NOMO-1 (cell line): ENCODE results near the gene PLA2G4A.

Source experiments
- DNase-seq, 2 experiments: peaks; one replicate each; lab custom pipeline; 2025; ENCODE audit not compliant: unreplicated experiment in 2 of 2; lab: John Stamatoyannopoulos, UW

PLA2G4A gene

DNA sequence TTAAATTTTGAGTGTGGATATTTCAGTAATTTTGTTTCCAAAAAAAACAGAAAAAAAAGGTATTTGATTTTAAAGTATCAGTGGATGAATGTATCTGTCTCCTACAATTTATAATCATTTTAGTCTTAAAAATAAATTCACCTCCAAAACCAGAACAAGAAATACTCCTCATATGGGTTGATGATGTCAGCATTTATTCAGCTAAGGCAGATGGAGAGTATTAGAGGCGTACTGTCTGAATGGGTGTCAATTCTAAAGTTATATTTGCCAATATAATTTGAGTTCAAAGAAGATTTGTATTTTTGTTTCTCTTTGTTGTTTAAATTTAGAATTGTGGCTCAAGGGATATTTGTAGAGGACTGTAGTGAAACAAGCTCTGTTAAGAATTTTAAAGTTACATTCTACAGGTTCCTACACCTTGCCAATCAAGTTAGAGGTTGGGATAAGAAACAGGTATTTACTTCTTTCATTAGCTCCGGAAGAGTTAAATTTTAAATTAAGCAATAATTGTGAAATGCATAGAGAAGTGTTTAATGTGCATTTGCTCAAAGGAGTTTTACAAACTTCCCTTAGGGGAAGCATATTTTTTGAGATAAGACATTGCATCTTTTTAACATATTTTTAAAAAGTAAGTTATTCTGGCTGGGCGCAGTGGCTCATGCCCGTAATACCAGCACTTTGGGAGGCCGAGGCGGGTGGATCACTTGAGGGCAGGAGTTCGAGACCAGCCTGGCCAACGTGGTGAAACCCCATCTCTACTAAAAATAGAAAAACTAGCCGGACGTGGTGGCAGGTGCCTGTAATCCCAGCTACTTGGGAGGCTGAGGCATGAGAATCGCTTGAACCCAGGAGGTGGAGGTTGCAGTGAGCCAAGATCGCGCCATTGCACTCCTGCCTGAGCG is 1.2 kb downstream of the PLA2G4A start:
- peak in 1 of 2 experiments; percentile 66 for DNase-seq

DNA sequence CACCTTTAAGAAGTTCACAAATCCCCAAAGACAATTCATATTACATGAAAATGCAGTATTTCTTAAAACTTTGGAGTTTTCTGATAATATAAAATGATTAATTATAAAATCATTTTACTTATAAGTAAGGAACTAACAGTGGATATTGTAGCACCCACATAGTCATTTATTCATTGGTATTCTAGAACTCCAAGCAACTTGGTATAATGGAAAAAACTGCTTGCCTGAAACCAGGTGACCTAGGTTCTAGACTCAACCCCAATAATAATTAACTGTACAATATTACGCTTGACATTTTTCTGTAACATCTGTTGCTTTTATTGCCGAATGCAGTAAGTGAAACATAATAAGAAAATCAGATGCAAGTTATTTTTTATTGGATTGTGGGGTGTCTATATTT is 2.4 kb downstream of the PLA2G4A start:
- DNase-seq: no peak

DNA sequence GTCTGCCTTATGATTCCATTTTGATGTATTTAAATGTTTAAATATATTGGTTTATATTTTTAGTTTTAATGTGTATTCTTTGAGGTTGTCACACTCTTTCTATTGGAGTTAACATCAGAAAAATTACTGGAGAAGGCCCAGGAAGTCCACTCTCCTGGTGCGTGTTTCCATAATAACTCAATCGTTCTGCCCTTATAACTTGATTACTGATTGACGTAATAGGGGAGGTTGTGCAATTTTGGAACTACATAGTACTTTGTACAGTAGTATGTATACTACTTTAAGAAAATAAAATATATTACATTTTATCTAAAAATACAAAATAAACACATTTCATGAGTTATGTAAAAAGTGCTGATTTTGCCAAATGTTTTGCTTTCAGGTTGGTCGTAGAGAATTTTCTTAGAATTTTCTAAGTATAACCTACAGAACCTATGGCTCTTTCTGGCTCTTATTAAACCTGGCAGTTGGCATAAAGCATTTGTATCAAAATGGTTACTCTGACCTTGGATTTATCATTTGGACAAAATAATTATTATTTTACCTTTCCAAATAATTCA is 5.7 kb downstream of the PLA2G4A start:
- no peak for DNase-seq

DNA sequence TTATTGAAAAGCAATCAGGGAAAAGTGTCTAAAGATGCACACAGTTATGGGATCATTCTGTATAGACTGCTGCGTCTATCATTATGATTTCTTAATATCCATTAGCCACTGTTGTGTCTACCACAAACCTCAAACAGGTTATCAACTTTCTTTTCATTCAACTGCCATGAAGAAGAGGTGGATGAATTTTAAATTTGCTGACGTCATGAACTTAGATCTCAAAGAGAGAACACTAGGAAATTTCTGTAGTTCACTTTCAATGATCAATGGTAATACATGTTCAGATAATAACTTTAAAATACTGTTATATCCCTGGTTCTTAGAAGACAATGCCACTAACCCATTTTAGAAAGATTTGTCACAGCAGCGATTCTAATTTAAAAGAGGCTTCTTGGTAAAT is 6.7 kb downstream of the PLA2G4A start:
- DNase-seq: no peak

DNA sequence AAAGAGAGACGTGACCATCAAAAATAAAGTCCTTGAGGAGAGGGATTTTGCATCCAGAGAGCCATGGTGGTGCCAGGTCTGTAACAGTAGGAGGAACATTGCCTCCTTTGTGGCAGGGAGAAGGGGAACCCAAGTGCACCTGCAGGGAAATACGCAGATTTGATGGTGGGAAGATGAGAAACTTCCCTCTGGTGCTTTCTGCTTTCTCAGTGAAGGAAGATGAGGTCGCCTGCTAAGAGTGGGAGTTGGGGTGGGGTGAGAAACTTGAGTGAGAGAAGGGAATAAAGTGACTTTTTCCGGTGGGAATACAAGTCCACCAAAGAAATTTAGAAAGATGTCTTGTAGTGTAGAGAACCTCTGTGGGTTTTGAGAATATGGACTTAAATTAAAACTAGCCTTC is 9.1 kb downstream of the PLA2G4A start:
- DNase-seq: no peak

DNA sequence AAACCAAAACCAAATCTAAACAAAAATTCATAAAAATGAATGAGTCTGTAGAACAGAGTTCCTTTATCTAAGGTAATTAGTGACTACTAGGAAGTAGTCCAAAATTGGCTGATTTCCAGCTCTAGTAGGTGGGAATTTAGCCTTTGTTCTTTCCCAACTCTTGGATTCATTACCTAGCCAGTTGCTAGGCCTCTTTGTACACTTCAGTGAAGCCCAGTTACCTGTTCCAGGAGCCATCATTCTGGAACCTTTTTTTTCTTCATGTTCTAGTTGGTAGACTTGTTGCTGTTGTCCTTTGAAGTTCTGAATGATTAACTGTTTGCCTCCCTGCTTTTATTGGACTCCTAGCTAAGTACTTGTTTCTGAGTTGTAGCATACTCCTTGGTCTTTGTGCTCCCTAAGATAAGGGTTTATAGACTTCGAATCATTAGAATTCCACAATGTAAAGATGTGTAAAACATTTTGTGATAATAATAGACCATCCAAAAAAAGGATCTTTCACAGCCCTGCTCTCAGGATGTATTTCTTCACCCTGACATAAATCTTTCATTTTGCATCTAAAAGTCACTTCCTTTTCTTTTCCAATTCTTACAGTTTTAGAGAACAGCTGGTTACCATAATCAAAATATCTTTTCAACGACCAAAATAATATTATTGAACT is 9.8 kb downstream of the PLA2G4A start:
- DNase-seq: peak; percentile 47 to 93

DNA sequence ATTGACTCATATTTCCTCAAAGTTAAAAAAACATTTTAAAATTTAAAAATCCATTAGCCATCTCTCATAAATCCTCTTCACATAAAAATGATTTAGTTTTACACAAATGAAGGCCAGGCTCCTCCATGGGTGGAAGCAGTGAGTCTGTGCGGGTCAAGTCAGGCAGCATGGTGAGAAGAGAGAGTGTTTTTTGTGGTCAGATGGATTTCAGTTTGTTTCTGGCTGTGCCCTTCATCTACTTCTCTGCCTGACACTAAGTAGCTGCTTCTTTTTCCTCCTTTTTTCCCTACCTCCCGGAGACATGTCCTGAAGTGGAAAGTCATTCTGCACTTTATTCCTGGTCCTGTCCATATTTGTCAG is 10.3 kb downstream of the PLA2G4A start:
- DNase-seq: peak; percentile 48 to 93

DNA sequence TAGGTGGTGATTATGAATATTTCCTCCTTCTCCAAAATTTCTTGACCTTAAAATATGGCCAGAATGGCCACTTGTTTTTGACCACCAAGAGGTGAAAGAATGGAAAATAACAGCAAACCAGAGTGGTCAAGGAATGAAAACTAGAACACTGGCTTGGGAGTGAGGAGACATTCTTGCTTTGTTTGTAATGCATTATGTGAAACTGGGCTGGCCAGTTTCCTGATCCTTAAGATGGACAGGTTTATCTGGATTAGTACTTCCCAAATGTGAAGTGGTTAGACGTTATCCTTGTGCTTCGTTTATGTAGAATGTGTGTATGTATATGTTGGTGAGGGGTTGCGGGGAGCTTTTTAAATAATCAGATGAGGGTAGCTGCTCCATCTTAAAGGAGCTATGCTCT is 12.8 kb downstream of the PLA2G4A start:
- DNase-seq: no peak

DNA sequence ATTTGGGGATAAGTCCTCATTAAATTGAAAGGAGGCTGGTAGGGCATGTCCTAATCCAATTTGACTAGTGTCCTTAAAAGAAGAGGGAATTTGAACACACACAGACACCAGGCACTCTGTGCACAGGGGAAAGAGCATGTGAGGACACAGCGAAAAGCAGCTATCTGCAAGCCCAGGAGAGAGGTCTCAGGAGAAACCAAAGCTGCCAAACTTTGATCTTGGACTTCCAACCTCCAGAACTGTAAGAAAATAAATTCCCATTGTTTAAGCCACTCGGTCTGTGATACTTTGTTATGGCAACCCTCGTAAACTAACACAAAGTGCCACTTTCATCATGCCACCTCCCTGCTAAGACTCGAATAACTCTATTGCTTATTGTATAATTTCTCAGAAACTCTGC is 13.8 kb downstream of the PLA2G4A start:
- DNase-seq: no peak

DNA sequence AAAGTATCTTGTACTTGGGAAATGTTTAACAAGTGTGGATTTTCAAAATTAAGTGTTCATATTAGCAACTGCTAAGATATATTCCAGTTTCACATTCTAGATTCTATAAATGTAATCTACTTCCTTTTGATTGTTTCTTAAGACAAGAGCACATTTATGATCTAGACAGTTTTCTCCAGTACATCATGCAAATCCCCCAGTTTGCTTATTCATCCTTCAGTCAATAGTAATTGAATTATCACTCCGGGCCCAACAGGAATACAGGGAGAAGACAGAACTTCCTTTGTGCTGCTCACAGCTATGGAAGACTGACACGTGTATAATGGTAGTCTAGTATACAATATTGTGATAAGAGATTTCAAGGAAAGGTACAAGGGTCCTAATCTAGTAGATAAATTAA is 14.5 kb downstream of the PLA2G4A start:
- DNase-seq: no peak

DNA sequence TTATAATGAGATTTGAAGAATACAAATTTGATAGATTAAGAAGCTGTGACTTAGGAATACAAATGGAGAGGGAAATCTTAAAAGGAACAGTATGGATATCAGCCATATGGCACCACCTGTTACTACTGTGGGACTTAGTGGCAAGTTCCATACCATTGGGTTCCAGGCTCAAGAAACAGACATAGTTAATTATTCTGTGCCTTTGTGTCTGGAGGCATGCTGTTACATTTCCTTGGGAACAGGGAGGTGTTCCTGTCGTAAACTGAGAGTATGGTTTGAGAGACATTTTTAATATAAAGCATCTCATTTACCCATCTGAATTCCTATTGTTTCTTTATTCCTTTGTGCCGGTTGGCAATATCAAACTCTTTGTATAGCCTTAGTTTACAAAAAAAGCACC is 15.2 kb downstream of the PLA2G4A start:
- no peak for DNase-seq

DNA sequence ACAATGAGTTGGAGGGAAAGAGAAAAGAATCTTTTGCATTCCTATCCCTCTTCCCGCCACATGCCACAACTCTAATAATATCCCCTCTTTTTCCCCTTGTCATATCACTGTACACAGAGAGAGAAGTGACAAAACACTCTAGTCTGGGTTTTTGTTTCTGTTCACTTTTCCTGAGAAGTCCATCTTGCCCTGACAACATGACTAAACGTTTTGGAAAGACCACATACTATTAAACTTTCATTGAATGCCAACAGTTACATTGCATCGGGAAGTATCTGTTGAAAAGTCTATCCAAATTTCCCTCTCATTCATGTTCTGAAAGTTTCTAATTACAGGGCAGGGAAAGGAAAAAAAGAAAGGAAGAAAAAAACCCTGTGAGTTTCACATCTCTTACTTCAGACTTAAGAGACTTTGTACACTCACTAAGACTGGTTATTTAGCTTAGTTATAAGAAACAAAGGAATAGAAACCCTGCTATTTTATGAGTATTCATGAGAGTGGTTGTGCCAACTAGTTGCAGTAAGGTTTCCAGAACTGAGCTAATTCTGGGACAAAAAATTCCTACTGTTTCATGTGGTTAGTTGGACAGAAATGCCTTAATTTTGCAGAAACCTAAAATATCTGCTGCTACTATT is 16.9 kb downstream of the PLA2G4A start:
- DNase-seq: peak in 1 of 2 experiments; percentile 35

DNA sequence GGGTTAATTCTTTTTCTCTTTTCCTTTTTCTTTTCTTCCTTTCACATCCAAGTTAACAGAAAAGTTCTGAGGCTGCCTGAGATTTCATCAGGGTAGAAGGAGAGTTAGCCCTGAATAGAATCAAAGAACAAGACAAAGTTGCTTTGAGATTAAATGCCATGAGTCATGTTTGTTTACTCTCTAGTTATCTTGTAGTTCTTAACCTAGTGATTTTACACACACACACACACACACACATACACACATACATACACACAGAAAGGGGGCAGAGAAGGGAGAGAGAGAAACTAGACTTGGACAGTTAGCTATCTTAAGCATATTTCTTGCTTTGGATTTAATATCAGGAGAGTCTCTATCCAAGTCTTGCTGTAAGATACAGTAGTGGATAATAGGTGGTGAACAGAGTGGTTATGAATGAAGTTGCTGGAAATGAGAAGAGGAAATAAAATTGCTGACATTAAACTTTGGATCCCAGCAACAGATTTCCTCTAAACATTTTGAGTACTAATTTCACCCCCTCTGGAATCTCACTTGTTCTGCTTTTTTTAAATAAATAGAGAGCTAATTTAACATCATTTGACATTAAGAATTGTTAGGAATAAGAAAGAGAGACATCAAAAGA is 19.9 kb downstream of the PLA2G4A start:
- DNase-seq: no peak

DNA sequence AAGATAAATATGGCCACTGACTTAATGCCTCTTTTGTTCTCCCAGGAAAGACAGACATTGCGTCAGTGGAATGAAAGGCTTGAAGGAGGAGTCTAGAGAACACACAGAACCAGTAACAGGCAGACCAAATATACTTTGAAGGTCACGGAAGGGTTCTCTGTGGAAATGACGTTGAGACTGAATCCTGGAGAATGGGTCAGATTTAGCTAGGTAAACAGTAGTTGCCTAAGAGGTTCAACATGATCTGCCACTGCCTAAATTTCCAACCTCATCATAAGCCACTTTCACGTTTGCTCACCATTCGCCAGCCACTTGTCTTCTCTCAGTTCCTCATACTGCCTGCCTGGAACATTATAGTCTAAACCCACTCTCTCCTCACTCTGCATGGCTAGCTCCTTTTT is 20.5 kb downstream of the PLA2G4A start:
- DNase-seq: peak; percentile 81 to 90

DNA sequence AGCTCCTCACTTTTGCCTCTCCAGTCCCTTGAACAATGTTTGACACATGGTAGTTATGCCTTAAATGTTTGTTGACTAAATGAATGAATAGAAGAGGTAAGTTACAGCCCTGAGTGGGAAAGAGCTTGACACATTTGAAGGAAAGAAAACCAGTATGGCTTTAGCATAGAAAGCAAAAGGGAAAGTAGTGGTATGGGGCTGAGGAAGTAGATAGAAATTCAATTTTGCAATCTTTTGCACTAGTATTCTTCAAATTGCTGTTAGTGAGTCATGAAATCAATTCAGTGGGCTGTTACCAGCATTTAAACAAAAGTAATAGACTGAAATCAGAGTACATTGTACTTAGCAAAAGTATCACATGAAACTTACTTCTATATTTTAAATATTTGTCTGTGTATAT is 21.1 kb downstream of the PLA2G4A start:
- DNase-seq: peak; percentile 85 to 91

DNA sequence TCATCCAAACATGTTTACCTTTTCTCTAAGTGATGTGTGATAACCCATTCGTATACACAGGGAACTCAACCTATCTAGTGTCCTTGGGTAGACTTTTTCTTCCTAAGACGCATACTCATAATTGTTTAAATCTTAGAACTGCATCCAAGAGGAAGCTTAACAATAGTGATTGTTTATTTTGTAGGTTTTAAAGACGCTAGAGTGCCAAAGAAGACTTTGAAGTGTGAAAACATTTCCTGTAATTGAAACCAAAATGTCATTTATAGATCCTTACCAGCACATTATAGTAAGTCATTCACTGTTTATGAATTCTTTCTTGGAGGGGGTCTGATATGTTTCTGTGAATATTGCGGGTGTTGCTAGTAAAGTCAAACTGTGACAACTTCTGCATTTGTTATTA is 25.4 kb downstream of the PLA2G4A start:
- DNase-seq: no peak

DNA sequence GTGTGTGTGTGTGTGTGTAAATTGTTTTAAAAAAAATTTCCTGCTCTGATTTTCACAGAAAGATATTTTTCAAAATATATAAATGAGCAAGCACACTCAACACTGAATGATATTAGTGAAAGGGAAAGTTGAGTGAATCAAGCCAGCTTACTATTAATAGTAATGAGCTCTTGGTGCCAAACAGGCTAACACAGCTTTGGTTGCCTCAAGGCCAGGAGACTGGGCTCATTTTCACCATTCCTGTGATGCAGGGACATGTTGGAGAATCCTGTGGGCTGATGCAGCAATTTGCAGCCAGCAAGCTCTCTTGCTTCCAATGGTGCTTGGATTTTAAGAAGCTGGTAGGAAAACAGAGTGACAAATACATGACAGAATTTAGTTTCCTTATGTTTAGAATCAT is 30.2 kb downstream of the PLA2G4A start:
- DNase-seq: no peak

DNA sequence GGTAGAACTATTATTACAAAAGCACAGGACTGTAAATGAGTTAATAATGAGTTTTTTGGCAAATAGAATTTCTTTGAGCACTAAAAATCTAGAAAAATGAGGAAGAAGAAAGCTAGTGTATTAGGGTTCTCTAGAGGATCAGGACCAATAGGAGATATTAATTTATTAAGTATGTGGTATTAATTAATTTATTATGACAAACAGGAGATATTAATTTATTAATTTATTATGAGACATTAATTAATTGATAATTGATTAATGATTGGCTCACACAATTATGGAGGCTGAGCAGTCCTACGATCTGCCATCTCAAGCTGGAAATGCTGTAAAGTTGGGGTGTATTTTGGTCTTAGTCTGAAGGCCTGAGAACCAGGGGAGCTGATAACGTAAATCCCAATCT is 31.2 kb downstream of the PLA2G4A start:
- DNase-seq: no peak

DNA sequence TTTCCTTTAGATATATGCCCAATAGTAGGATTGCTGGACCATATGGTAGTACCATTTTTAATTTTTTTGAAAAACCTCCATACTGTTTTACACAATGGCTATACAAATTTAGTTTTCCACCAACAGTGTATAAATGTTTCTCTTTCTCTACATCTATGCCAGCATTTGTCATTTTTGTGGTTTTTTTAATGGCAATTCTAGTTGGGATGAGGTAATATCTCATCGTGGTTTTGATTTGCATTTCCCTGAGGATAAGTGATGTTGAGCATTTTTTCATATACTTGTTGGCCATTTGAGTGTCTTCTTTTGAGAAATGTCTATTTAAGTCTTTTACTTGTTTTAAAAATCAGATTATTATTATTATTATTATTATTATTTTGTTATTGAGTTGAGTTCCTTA is 35.5 kb downstream of the PLA2G4A start:
- DNase-seq: no peak

DNA sequence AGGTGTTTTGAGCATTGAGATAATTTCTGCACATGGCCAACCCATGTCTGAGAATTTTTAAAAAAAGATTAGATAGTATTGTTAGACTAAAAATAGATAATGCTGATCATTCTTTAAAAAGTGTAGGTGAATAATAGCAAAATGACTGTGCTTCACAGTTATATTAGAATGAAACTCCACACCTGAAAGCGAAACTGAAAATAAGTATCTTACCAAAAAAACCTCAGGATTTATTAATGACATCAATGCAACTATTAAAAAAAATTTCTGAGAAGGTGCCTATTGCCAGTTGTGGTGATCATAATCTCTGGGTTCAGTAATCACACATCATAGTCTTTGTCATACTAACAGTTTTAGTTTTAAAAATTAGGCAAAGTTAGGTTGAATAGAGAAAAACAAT is 36.5 kb downstream of the PLA2G4A start:
- no peak for DNase-seq

DNA sequence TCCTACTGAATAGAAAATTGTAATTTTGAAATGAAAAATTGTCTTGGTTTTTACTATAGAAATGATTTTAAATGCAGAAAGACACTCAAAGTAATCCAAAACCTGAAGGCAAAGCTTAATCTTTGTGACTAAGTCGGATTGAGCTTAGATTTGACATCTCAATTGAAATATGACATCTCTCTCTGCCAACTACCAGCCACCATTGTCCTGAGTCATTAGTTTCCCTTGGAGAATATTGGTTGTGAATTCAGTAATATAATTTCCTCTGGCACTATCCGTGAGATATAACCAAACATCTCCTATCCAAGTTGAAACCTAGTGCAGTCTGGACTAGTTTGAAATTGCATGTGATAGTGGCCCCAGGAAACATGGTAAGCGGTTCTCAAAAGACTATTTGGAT is 37.1 kb downstream of the PLA2G4A start:
- DNase-seq: no peak
